GM08714 (cell line): Measurements from ENCODE around the gene OTOR.

Source experiments
- H3K4me3 ChIP-seq: fragments of 200-500 bp; sonication (Bioruptor generic); 2 replicates; pipeline ENCODE4 v1.5.1; 2014; ENCODE audit warnings: mild to moderate bottlenecking, low read length, inconsistent platforms
- ZNF274 ChIP-seq: IDR thresholded peaks from 2 replicates; pipeline ENCODE4 v1.6.1; 2012; ENCODE audit warnings: mild to moderate bottlenecking, low read depth, low read length

OTOR gene

DNA sequence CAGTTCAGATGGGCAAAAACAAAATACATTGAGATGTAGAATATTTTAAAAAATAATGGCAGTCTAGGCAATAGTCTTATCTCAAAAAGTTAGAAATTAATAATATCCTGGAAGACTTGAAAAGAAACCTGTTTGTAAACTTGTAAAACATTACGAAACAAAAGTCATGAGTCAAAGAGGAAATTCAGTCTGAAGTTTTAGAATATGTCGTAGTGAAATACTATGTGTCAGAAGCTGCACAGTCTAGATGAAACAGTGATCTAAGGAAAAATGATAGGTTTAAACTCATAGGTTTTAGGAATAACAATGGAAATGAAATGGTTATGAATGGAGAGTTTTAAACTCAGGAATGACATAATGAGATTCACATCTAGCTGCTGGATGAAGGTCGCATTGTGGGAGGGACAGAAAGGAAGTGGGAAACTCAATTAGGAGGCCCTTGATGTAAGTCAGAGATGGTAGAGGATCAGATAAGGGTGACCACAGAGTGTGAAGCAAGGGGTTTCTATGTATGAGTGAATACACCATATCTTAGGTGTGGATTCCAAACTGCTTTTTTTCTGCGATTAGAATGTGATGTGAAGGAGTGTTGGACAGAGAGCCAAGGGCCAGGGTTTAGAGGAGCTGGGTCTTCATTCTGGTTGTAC, 15.5 kb upstream of the OTOR start:
- TF ChIP-seq ZNF274: no peak
- H3K4me3 ChIP-seq: no peak overlapping the region

DNA sequence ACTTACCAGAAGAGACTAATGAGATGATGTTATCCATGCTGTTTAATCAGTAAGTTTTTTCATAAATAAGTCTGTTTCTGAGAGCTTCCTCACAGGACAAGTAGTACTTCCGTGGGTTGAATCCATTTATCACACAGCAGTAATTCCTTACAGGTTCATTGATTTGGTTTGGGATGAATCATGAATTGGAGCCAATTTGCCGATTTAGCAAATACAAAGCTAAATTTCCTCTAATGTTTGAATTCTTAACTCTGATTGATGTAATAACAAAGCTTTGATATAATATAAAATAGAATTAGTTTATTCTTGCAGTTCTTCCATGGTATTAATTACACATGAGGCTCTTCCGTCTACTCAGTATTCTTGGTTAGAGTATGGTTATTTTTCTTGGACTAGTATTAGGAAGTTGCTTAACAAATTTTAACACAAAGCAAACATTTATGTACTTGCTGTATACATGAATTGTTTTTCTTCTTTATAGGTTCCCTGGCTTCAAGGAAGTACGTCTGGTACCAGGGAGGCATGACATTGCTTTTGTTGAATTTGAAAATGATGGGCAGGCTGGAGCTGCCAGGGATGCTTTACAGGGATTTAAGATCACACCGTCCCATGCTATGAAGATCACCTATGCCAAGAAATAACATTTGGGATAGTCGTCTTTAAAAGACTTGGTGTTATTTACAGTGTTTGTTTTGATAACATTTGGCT, 7.6 kb upstream of the OTOR start:
- no peak overlapping the region for H3K4me3 ChIP-seq

GRCh38 chr20:16744178-16744807, 3.9 kb upstream of the OTOR start:
- no peak for TF ChIP-seq ZNF274
- H3K4me3 ChIP-seq: no peak overlapping the region

More for the DNA sequence above, 7.6 kb upstream of the OTOR start:
- no peak for TF ChIP-seq ZNF274

- no peak overlapping the region for H3K4me3 ChIP-seq
- TF ChIP-seq ZNF274: no peak
These were observed 3.0 kb upstream of the OTOR start for GRCh38 chr20:16745204-16745603.

GRCh38 chr20:16747291-16747811, 807 bp upstream of the OTOR start:
- no peak overlapping the region for H3K4me3 ChIP-seq
- no peak for TF ChIP-seq ZNF274

GRCh38 chr20:16749573-16749972, 1.4 kb downstream of the OTOR start:
- TF ChIP-seq ZNF274: no peak
- no peak overlapping the region for H3K4me3 ChIP-seq

DNA sequence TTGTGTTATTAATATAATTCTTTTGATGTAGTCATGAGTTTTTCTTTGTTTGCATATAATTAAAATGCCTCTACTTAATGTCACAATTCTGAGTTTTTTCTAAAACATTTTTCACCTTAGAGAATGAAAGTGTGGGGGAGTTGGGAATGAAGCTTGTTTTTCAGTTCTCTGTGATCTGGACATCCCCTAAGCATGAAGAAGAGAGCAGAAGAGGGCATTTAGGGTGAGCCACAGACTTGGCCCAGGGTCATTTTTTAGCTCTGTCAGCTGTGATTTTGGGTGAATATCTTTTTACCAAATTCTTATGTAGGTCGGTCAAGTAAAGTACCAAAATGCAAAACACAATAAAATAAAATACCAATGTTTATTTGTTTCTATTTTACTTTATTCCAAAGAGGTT, 3.9 kb downstream of the OTOR start:
- H3K4me3 ChIP-seq: no peak overlapping the region
- no peak for TF ChIP-seq ZNF274

- no peak overlapping the region for H3K4me3 ChIP-seq
These were observed 4.7 kb downstream of the OTOR start for GRCh38 chr20:16752901-16753300.

GRCh38 chr20:16758454-16759180, 10.5 kb downstream of the OTOR start:
- H3K4me3 ChIP-seq: no peak overlapping the region
- TF ChIP-seq ZNF274: no peak

More at GRCh38 chr20:16752901-16753300, 4.7 kb downstream of the OTOR start:
- no peak for TF ChIP-seq ZNF274

DNA sequence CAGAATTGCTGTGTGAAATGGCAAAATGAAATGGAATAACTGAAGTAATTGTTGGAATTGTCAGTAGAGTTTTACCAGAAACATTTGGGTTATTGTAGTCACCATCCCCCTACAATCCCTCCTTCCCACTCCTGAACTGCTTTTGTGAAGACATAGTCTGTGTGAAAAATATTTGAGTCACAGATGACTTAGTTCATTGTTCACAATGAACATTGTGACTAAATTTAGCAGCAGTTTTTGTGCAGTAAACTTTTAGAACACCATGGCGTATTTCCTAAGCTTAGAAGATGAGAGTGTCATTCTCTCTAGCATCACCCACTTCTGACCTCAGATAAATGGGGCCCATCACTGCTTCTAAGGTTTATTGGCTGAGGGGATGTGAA, 11.0 kb downstream of the OTOR start:
- no peak for TF ChIP-seq ZNF274
- H3K4me3 ChIP-seq: no peak overlapping the region

DNA sequence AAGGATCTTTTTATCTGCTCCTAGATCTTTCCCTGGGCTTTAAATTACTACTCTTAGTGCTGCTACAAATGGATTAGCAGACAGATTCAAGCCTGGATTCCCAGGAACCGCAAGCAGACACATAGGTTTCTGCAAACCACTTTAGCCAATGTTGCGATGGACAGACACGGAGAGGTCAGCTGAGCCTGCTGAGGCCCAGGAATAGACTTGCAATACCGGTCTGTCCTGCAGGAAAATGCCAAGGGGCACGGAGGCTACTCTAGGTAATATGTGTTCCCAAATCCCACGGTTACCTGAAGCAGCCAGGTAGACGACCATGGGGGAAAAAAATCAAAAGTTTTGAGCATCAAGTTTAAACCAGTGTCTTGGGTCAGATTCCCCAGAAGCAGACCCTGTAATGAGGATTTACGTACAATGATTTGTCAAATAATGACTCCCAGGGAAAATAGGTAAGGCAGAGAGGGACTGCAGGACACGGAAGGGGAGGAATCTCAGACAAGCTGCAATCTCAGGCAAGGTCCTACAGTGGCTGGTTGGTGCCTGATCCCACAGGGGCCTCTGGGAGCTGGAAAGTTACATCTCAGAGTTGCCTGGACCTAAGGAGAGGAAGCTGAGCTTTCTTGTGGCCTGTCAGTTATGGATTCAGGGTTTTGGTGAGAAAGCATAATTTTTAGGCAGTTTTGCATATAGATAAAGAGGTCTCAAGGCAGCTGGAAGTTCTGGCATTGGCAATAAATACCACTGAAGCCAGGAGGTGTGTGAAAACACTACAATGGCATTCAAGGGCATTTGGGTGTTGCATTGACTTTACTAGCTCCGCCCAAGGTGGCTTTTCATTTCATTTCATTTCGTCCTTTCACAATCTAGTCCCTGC, 12.5 kb downstream of the OTOR start:
- no peak overlapping the region for H3K4me3 ChIP-seq

GRCh38 chr20:16761305-16761829, 13.2 kb downstream of the OTOR start:
- TF ChIP-seq ZNF274: no peak
- no peak overlapping the region for H3K4me3 ChIP-seq

More for the DNA sequence above, 12.5 kb downstream of the OTOR start:
- TF ChIP-seq ZNF274: no peak

DNA sequence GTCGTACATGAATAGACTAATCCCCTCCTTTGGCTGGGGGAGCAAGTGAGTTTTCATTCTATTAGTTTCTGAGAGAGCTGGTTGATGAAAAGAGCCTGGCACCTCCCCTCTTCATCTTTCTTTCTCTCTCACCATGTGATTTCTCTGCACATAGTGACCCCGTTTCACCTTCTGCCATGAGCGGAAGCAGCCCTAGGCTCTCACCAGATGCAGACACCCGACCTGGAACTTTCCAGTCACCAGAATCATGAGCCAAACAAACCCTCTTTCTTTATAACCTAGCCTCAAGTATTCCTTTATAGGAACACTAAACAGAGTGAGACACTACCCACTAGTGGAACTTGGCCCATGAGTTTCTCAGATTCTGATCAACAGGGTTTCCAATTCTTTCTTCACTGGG, 16.4 kb downstream of the OTOR start:
- H3K4me3 ChIP-seq: no peak overlapping the region
- TF ChIP-seq ZNF274: no peak
